Fibroblast of pulmonary artery (primary cell): ENCODE measurements around the gene BBS10.
A peak's percentile ranks its signal among the peaks of the same experiment; 100 is the strongest.

ENCODE experiments used
- DNase-seq: peaks from one replicate; pipeline ENCODE4 v3.0.0-alpha.2; 2010; ENCODE audit warnings: low read depth
- H3K4me3 ChIP-seq: replicated peaks from 2 replicates; pipeline ENCODE4 v1.5.1; 2011; ENCODE audit warnings: low read depth, mild to moderate bottlenecking, control low read depth, low read length, moderate library complexity
- TF ChIP-seq, protein P1 (sequence below): IDR thresholded peaks from 2 replicates; pipeline ENCODE4 v1.5.1; 2011; ENCODE audit warnings: mild to moderate bottlenecking, control low read depth, low read length, inconsistent platforms; ENCODE audit errors: missing control alignments

The BBS10 gene

DNA sequence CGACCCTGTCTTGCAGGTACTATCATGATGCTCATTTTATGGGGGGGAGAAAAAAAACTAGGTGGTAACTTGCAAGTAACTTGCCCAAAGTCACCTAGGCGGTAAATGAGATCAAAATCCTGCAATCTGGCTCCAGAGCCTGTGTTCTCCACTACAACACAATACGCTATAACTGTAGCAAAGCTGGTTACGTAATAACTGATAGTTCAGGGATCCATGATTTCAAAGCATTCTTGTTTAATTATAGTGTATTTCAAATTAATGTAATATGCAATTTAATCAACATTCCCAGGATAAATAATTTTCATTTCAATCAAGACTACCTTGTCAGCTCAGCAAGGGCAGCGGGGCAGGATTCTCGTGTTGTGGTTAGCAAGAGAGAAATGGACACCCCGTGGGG, 31.7 kb downstream of the BBS10 start:
- H3K4me3 ChIP-seq = no peak overlapping the region
- no peak for DNase-seq
- TF ChIP-seq, protein P1, sequence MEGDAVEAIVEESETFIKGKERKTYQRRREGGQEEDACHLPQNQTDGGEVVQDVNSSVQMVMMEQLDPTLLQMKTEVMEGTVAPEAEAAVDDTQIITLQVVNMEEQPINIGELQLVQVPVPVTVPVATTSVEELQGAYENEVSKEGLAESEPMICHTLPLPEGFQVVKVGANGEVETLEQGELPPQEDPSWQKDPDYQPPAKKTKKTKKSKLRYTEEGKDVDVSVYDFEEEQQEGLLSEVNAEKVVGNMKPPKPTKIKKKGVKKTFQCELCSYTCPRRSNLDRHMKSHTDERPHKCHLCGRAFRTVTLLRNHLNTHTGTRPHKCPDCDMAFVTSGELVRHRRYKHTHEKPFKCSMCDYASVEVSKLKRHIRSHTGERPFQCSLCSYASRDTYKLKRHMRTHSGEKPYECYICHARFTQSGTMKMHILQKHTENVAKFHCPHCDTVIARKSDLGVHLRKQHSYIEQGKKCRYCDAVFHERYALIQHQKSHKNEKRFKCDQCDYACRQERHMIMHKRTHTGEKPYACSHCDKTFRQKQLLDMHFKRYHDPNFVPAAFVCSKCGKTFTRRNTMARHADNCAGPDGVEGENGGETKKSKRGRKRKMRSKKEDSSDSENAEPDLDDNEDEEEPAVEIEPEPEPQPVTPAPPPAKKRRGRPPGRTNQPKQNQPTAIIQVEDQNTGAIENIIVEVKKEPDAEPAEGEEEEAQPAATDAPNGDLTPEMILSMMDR = no peak

DNA sequence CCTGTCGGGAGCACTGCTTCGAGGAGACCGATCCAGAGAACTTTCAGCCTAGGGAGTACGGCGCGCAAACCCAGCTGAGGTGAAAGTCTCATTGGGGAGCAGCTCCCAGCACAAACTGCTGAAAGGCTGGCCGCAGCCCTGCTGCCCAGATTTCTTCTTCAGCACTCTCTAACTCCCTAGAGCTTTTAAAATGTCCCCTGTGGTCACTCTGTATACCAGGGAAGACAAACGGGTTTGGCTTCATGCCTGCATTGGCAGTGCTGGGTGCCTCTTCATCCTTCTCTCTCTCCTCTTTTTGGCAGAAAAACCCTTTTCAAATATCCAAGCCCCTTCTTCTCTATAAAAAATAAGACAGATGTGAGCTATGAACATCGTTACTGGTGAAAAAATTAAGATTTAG, 34.9 kb downstream of the BBS10 start:
- no peak for DNase-seq
- H3K4me3 ChIP-seq = no peak overlapping the region
- TF ChIP-seq, protein P1 = no peak

DNA sequence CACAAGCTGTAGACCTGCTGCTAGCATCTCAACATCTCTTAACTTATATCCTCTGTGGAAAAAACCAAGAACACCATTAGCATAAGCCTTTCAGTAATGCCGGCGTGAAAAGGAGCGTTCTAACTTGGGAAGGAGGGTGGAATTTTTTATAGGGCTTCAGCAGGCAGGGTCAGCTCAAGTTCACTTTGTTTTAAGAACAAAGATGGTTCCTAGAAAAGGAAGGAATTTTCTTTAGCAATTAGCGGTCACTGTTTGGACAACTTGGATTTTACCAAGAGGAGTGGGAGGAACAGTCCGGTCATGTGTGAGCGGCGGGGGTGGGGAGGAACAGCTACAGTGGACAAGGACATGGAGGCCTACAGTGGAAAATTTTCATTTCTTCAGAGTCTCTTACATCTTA, 35.9 kb downstream of the BBS10 start:
- no peak overlapping the region for H3K4me3 ChIP-seq
- TF ChIP-seq, protein P1 = no peak
- no peak for DNase-seq

DNA sequence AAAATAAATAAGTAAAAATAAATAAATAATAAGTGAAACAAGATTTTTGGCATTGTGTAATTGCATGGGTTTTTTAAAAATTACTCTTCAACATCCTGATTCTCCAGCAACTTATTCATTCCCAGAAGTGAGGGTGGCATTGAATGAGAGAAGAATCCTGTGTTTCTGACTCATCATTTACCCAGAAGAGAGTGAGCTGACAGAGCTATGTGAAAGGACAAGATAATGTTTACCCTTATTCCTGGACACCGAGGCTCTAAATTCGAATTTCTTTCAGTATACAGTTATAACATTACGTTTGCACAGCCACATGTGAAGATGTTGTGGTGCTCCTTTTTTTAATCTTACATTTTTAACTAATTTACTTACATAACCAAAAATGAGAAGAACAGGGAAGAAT, 36.4 kb downstream of the BBS10 start:
- H3K4me3 ChIP-seq = no peak overlapping the region
- DNase-seq = peak; percentile 41
- TF ChIP-seq, protein P1 = no peak

DNA sequence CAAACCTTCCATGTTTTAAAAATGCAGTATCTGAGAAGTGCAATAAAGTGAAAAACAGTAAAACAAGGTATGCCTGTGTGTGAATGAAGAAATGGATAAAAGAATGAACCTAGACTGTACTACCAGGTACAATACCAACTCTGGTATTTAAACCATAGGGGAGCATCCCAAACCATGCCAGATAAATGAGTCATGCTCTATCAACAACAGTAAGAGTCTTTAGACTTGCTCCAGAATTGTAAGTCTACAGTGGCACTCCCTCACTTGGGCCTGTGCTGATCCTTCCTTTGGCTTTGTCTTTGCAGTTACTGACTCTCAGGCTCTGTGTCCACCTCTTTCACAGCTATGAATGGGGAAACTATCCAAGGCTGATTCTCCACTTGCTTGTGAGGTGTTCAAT, 38.1 kb downstream of the BBS10 start:
- peak; percentile 43 for DNase-seq
- no peak overlapping the region for H3K4me3 ChIP-seq
- TF ChIP-seq, protein P1 = no peak

DNA sequence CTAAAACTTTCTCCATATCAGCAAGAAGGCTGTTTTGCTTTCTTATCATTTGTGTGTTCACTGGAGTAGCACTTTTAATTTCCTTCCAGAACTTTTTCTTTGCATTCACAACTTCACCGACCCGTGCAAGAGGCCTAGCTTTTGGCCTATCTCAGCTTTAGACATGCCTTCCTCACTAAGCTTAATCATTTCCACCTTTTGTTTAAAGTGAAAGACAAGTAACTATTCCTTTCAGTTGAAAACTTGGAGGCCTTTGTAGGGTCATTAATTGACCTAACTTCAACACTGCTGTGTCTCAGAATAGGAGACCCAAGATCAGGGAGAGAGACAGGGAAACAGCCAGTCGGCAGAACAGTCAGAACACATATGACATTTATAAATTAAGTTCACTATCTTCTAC, 39.3 kb downstream of the BBS10 start:
- H3K4me3 ChIP-seq = no peak overlapping the region
- no peak for DNase-seq
- TF ChIP-seq, protein P1 = no peak

DNA sequence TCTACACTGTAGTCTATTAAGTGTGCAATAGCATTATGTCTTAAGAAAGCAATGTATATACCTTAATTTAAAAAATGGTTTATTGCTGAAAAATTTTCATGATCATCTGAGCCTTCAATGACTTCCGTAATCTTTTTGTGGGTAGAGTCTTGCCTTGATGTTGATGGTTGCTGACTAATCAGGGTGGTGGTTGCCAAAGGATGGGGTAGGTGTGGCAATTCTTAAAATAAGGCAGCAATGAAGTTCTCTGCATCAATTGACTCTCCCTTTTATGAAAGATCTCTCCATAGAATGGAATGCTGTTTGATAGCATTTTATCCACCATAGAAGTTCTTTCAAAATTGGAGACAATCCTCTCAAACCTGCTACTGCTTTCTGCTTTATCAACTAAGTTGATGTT, 41.1 kb downstream of the BBS10 start:
- no peak overlapping the region for H3K4me3 ChIP-seq
- TF ChIP-seq, protein P1 = no peak
- no peak for DNase-seq
